SK-N-SH (cell line): ENCODE data around the gene COL5A1. TPM values are rescaled to one million over a fixed set of nuclear protein-coding genes. Genes with fewer than 3 reads are reported as not detected.

Source experiments
- CTCF ChIA-PET: fragments of 300-600, 350-600 bp; formaldehyde crosslinking; extraction: SDS; loops from one replicate; lab custom pipeline; 2021; lab: Yijun Ruan, JAX
- POLR2A ChIA-PET: fragments of 350-600 bp; sonication (Branson Sonifier 250); formaldehyde crosslinking; extraction: SDS; loops from one replicate; lab custom pipeline; 2020; ENCODE audit warnings: antibody characterized with exemption, inconsistent platforms; lab: Yijun Ruan, JAX
- DNase-seq: peaks from one replicate; pipeline ENCODE4 v3.0.0; 2012
- H2AFZ ChIP-seq: fragments of 200-600 bp; sonication (generic); 2 replicates; pipeline ENCODE4 v1.8.1; 2016; ENCODE audit warnings: antibody characterized with exemption, mild to moderate bottlenecking, low read depth
- H3F3A ChIP-seq: fragments of 200-600 bp; sonication (generic); replicated peaks from 2 replicates; pipeline ENCODE3; 2016; ENCODE audit warnings: antibody characterized with exemption, mild to moderate bottlenecking; ENCODE audit not compliant: insufficient read depth
- H3K27ac ChIP-seq, 2 experiments: fragments of 200-500 bp in 1 of 2; fragments of 200-600 bp in 1 of 2; sonication (Bioruptor generic) in 1 of 2; sonication (generic), shearing (Covaris generic) in 1 of 2; 2 replicates each; pipeline versions ENCODE4 v1.5.1 to v1.6.1; 2014 to 2016; ENCODE audit warnings: low read depth in 2 of 2, inconsistent platforms in 1 of 2, low read length in 1 of 2, mild to moderate bottlenecking in 1 of 2, mixed read lengths in 1 of 2
- H3K27me3 ChIP-seq: fragments of 200-600 bp; sonication (generic), shearing (Covaris generic); 2 replicates; pipeline ENCODE4 v1.6.1; 2016; ENCODE audit warnings: mixed run types; ENCODE audit not compliant: insufficient read depth
- H3K36me3 ChIP-seq, 2 experiments: fragments of 200-500 bp in 1 of 2; fragments of 200-600 bp in 1 of 2; sonication (Bioruptor generic) in 1 of 2; sonication (generic) in 1 of 2; replicated peaks in 1 of 2; 2 replicates each; pipeline versions ENCODE3 to v1.5.1; 2014 to 2016; ENCODE audit warnings: low read length in 1 of 2, mild to moderate bottlenecking in 1 of 2; ENCODE audit not compliant: insufficient read depth in 2 of 2, control insufficient read depth in 1 of 2
- H3K4me1 ChIP-seq, 2 experiments: fragments of 200-500 bp in 1 of 2; fragments of 200-600 bp in 1 of 2; sonication (Bioruptor generic) in 1 of 2; sonication (generic), shearing (Covaris generic) in 1 of 2; 2 replicates each; pipeline versions ENCODE4 v1.5.1 to v1.6.1; 2014 to 2016; ENCODE audit warnings: low read depth in 1 of 2, low read length in 1 of 2, mixed run types in 1 of 2; ENCODE audit not compliant: insufficient read depth in 2 of 2, control insufficient read depth in 1 of 2
- H3K4me2 ChIP-seq: fragments of 200-600 bp; sonication (generic), shearing (Covaris generic); 2 replicates; pipeline ENCODE4 v1.6.1; 2017; ENCODE audit warnings: mixed run types
- H3K4me3 ChIP-seq, 2 experiments: fragments of 200-500 bp in 1 of 2; fragments of 200-600 bp in 1 of 2; sonication (Bioruptor generic) in 1 of 2; sonication (generic), shearing (Covaris generic) in 1 of 2; 2 replicates each; pipeline versions ENCODE4 v1.5.1 to v1.8.1; 2014 to 2016; ENCODE audit warnings: low read depth in 2 of 2, inconsistent platforms in 1 of 2, low read length in 1 of 2, mild to moderate bottlenecking in 1 of 2, mixed read lengths in 1 of 2, moderate library complexity in 1 of 2
- H3K79me2 ChIP-seq: fragments of 200-600 bp; sonication (generic); 2 replicates; pipeline ENCODE4 v1.8.1; 2017; ENCODE audit warnings: mild to moderate bottlenecking; ENCODE audit not compliant: insufficient read depth
- H3K9ac ChIP-seq: fragments of 200-600 bp; sonication (generic); 2 replicates; pipeline ENCODE4 v1.6.1; 2017; ENCODE audit warnings: mixed run types
- H3K9me2 ChIP-seq: fragments of 200-600 bp; sonication (generic); 2 replicates; pipeline ENCODE4 v1.6.1; 2017; ENCODE audit warnings: mixed run types
- H3K9me3 ChIP-seq: fragments of 200-600 bp; sonication (generic); 2 replicates; pipeline ENCODE4 v1.6.1; 2017; ENCODE audit warnings: mixed run types, mild to moderate bottlenecking, moderate library complexity
- H4K20me1 ChIP-seq: fragments of 200-600 bp; sonication (generic); 2 replicates; pipeline ENCODE4 v1.6.1; 2017; ENCODE audit warnings: mild to moderate bottlenecking, mixed run types; ENCODE audit not compliant: insufficient read depth
- CHD2 ChIP-seq: fragments of 150-350 bp; IDR thresholded peaks from 2 replicates; pipeline ENCODE4 v1.6.1; 2018; ENCODE audit warnings: low read length; ENCODE audit not compliant: partially characterized antibody
- CTCF ChIP-seq: fragments of 200-600 bp; sonication (generic); IDR thresholded peaks from 2 replicates; pipeline ENCODE4 v1.6.1; 2017; ENCODE audit warnings: antibody characterized with exemption, mild to moderate bottlenecking, moderate library complexity
- EP300 ChIP-seq, 2 experiments: IDR thresholded peaks; 2 replicates each; pipeline versions ENCODE4 v1.4.0 to v1.6.1; 2012; ENCODE audit warnings: borderline replicate concordance in 1 of 2, low read depth in 1 of 2, low read length in 1 of 2
- EZH2phosphoT487 ChIP-seq: fragments of 200-600 bp; sonication (generic); IDR thresholded peaks from 2 replicates; pipeline ENCODE4 v1.6.1; 2017; ENCODE audit warnings: low read depth, mixed run types, mild to moderate bottlenecking, antibody characterized with exemption, moderate library complexity, borderline replicate concordance
- GATA2 ChIP-seq: sonication (generic); formaldehyde crosslinking; IDR thresholded peaks from 2 replicates; pipeline ENCODE4 v1.5.0; 2020; ENCODE audit warnings: mild to moderate bottlenecking, missing genetic modification reagents
- IRF3 ChIP-seq: fragments of 150-350 bp; IDR thresholded peaks from 2 replicates; pipeline ENCODE4 v1.6.1; 2016; ENCODE audit warnings: mild to moderate bottlenecking, low read depth, low read length
- JUND ChIP-seq: IDR thresholded peaks from 2 replicates; pipeline ENCODE4 v1.4.0; 2012
- MAX ChIP-seq: IDR thresholded peaks from 2 replicates; pipeline ENCODE4 v1.4.0; 2012; ENCODE audit warnings: low read depth
- NFIC ChIP-seq: IDR thresholded peaks from 2 replicates; pipeline ENCODE4 v1.4.0; 2012; ENCODE audit warnings: borderline replicate concordance
- POLR2AphosphoS5 ChIP-seq: IDR thresholded peaks from 2 replicates; pipeline ENCODE4 v1.6.1; 2012; ENCODE audit warnings: low read depth, low read length
- RAD21 ChIP-seq: IDR thresholded peaks from 2 replicates; pipeline ENCODE4 v1.6.1; 2012; ENCODE audit warnings: mild to moderate bottlenecking, low read length
- RCOR1 ChIP-seq: fragments of 150-350 bp; IDR thresholded peaks from 2 replicates; pipeline ENCODE4 v1.6.1; 2017; ENCODE audit warnings: antibody characterized with exemption, low read length
- REST ChIP-seq: IDR thresholded peaks from 2 replicates; pipeline ENCODE4 v1.6.1; 2012; ENCODE audit warnings: mild to moderate bottlenecking, low read depth, low read length, moderate library complexity
- SIN3A ChIP-seq: IDR thresholded peaks from 2 replicates; pipeline ENCODE4 v1.6.1; 2012; ENCODE audit warnings: low read depth, mild to moderate bottlenecking, low read length, moderate library complexity, borderline replicate concordance
- SMC3 ChIP-seq: IDR thresholded peaks from 2 replicates; pipeline ENCODE4 v1.6.1; 2012; ENCODE audit warnings: low read depth, low read length, improper control_type of control experiment
- TCF12 ChIP-seq: IDR thresholded peaks from 2 replicates; pipeline ENCODE4 v1.4.0; 2012
- USF1 ChIP-seq: IDR thresholded peaks from 2 replicates; pipeline ENCODE4 v1.4.0; 2012; ENCODE audit warnings: low read depth, borderline replicate concordance
- YY1 ChIP-seq: IDR thresholded peaks from 2 replicates; pipeline ENCODE4 v1.4.0; 2012; ENCODE audit warnings: low read depth, mild to moderate bottlenecking
- WGBS: methylation state at CpG from one replicate; pipeline ENCODE4 v1.1.6; 2017; ENCODE audit warnings: low lambda C conversion rate; 5-methylcytosine and 5-hydroxymethylcytosine counted together
- polyA plus RNA-seq, 3 experiments: library from polyadenylated mRNA; depleted of rRNA; stranded (reverse); fragments of >200 nt; gene quantifications; 2 replicates each; pipeline ENCODE4 v1.2.3, GENCODE V29; 2012

The COL5A1 gene
- polyA plus RNA-seq, 1 of the 3 experiments (the other 2 are of a cell fraction) = 73.8 TPM

GRCh38 chr9:134855231-134855899 is 213.8 kb downstream of the COL5A1 start:
- Histone ChIP-seq H2AFZ (no peak overlapping the region), H3K9me3 (no peaks in the 10 kb centered on the region), H3K36me3 (no peaks in the 10 kb centered on the region), H3K9ac (no peak overlapping the region), H3K4me2 (no peak overlapping the region), H3K4me1 (no peaks in the 10 kb centered on the region), H3K27me3 (no peaks in the 10 kb centered on the region), H3K27ac (no peak overlapping the region), H4K20me1 (no peaks in the 10 kb centered on the region), H3F3A (no peaks in the 10 kb centered on the region), H3K9me2 (no peaks in the 10 kb centered on the region), H3K79me2 (no peaks in the 10 kb centered on the region), H3K4me3 (no peak overlapping the region)
- DNase-seq = no peak
- WGBS = 21% methylated on average over 11 of the region's 18 CpGs
- CTCF ChIA-PET = interaction anchor here (0.5 to 1.1 kb wide), 2 partner anchors 199 to 406 kb away, joined by 3 read pairs; no protein-coding TSS in a partner anchor
- no peak for TF ChIP-seq EZH2phosphoT487
- no peak for TF ChIP-seq YY1
- no peak for TF ChIP-seq SIN3A
- no peak for TF ChIP-seq CTCF
- TF ChIP-seq IRF3 = no peak
- no peak for TF ChIP-seq USF1
- TF ChIP-seq RCOR1 = no peak
- no peak for TF ChIP-seq NFIC
- TF ChIP-seq GATA2 (CRISPR knock-in tag) = no peak
- TF ChIP-seq CHD2 = no peak
- POLR2A ChIA-PET = no interaction called here

- Histone ChIP-seq H3K9ac (no peak overlapping the region), H2AFZ (no peak overlapping the region), H3K4me1 (no peaks in the 10 kb centered on the region), H3F3A (no peaks in the 10 kb centered on the region), H4K20me1 (no peaks in the 10 kb centered on the region), H3K4me3 (no peak overlapping the region), H3K9me2 (no peaks in the 10 kb centered on the region), H3K27me3 (no peaks in the 10 kb centered on the region), H3K9me3 (no peaks in the 10 kb centered on the region), H3K36me3 (no peaks in the 10 kb centered on the region), H3K4me2 (no peak overlapping the region), H3K27ac (no peak overlapping the region), H3K79me2 (no peaks in the 10 kb centered on the region)
- DNase-seq = no peak
- CTCF ChIA-PET = interaction anchor here (1.1 kb wide), 1 partner anchor 406 kb away, joined by 3 read pairs; no protein-coding TSS in a partner anchor
- WGBS = 47% methylated on average over 8 of the region's 9 CpGs
- POLR2A ChIA-PET = no interaction called here
- no peak for TF ChIP-seq SIN3A
- no peak for TF ChIP-seq RAD21
- no peak for TF ChIP-seq EP300 (IDR thresholded peaks at IDR 0.05; ENCODE audit: borderline replicate concordance in 1 of 2, low read depth in 1 of 2, low read length in 1 of 2)
- no peak for TF ChIP-seq NFIC
- no peak for TF ChIP-seq SMC3
- no peak for TF ChIP-seq USF1
- no peak for TF ChIP-seq TCF12
- TF ChIP-seq POLR2AphosphoS5 = no peak
- no peak for TF ChIP-seq MAX
- TF ChIP-seq JUND = no peak
- TF ChIP-seq REST = no peak
These were observed 214.3 kb downstream of the COL5A1 start for GRCh38 chr9:134855900-134856377.
